ENCODE results near the gene IL1F10.

Gene IL1F10

DNA sequence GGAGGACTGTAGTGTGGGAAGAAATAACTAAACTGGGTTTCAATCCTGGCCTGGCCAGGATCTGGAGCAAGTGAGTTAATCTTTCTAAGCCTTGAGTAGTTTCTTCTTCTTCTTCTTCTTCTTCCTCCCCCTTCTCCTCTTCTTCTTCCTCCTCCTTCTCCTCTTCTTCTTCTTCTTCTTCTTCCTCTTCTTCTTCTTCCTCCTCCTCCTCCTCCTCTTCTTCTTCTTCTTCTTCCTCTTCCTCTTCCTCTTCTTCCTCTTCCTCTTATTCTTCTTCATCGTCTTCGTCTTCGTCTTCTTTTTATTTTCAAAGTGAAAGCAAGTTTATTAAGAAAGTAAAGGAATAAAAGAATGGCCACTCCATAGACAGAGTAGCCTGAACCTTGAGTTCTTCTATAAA lies 53.1 kb downstream of the IL1F10 start:
- H3K36me3 ChIP-seq (ENCODE audit: low read depth), result no peaks in the 10 kb centered on the region
- H3K9me3 ChIP-seq (ENCODE audit: severe bottlenecking), result no peaks in the 10 kb centered on the region
- peaks cover 16% of the 10 kb centered on the region for H3K4me1 ChIP-seq (ENCODE audit: insufficient read depth, poor library complexity, severe bottlenecking)
- no peak for DNase-seq (ENCODE audit: low spot score)
- ATAC-seq (ENCODE audit: low read depth), result no peak
- TF ChIP-seq, protein P1, sequence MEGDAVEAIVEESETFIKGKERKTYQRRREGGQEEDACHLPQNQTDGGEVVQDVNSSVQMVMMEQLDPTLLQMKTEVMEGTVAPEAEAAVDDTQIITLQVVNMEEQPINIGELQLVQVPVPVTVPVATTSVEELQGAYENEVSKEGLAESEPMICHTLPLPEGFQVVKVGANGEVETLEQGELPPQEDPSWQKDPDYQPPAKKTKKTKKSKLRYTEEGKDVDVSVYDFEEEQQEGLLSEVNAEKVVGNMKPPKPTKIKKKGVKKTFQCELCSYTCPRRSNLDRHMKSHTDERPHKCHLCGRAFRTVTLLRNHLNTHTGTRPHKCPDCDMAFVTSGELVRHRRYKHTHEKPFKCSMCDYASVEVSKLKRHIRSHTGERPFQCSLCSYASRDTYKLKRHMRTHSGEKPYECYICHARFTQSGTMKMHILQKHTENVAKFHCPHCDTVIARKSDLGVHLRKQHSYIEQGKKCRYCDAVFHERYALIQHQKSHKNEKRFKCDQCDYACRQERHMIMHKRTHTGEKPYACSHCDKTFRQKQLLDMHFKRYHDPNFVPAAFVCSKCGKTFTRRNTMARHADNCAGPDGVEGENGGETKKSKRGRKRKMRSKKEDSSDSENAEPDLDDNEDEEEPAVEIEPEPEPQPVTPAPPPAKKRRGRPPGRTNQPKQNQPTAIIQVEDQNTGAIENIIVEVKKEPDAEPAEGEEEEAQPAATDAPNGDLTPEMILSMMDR (IDR thresholded peaks at IDR 0.05; ENCODE audit: poor library complexity, severe bottlenecking), result no peak
- H3K27me3 ChIP-seq (ENCODE audit: insufficient read depth, poor library complexity, severe bottlenecking), result no peaks in the 10 kb centered on the region
- no peak overlapping the region for H3K27ac ChIP-seq (ENCODE audit: poor library complexity, severe bottlenecking)
- H3K4me3 ChIP-seq (ENCODE audit: severe bottlenecking), result no peak overlapping the region

GRCh38 chr2:113122364-113122763 lies 54.6 kb downstream of the IL1F10 start:
- TF ChIP-seq, protein P1 (IDR thresholded peaks at IDR 0.05; ENCODE audit: poor library complexity, severe bottlenecking), result no peak
- no peak for ATAC-seq (ENCODE audit: low read depth)
- H3K27ac ChIP-seq (ENCODE audit: poor library complexity, severe bottlenecking), result no peak overlapping the region

GRCh38 chr2:113123726-113124125 lies 56.0 kb downstream of the IL1F10 start:
- Histone ChIP-seq H3K27ac (ENCODE audit: poor library complexity, severe bottlenecking) (no peak overlapping the region), H3K9me3 (ENCODE audit: severe bottlenecking) (no peaks in the 10 kb centered on the region), H3K4me3 (ENCODE audit: severe bottlenecking) (no peak overlapping the region), H3K27me3 (ENCODE audit: insufficient read depth, poor library complexity, severe bottlenecking) (no peaks in the 10 kb centered on the region), H3K4me1 (ENCODE audit: insufficient read depth, poor library complexity, severe bottlenecking) (peaks cover 7% of the 10 kb centered on the region), H3K36me3 (ENCODE audit: low read depth) (no peaks in the 10 kb centered on the region)
- DNase-seq (ENCODE audit: low spot score) (no peak), ATAC-seq (ENCODE audit: low read depth) (no peak)
- TF ChIP-seq, protein P1 (IDR thresholded peaks at IDR 0.05; ENCODE audit: poor library complexity, severe bottlenecking), result no peak

More at GRCh38 chr2:113122364-113122763, 54.6 kb downstream of the IL1F10 start:
- no peaks in the 10 kb centered on the region for H3K9me3 ChIP-seq (ENCODE audit: severe bottlenecking)
- no peaks in the 10 kb centered on the region for H3K36me3 ChIP-seq (ENCODE audit: low read depth)
- H3K4me3 ChIP-seq (ENCODE audit: severe bottlenecking), result no peak overlapping the region
- peaks cover 12% of the 10 kb centered on the region for H3K4me1 ChIP-seq (ENCODE audit: insufficient read depth, poor library complexity, severe bottlenecking)
- DNase-seq (ENCODE audit: low spot score), result no peak
- no peaks in the 10 kb centered on the region for H3K27me3 ChIP-seq (ENCODE audit: insufficient read depth, poor library complexity, severe bottlenecking)

DNA sequence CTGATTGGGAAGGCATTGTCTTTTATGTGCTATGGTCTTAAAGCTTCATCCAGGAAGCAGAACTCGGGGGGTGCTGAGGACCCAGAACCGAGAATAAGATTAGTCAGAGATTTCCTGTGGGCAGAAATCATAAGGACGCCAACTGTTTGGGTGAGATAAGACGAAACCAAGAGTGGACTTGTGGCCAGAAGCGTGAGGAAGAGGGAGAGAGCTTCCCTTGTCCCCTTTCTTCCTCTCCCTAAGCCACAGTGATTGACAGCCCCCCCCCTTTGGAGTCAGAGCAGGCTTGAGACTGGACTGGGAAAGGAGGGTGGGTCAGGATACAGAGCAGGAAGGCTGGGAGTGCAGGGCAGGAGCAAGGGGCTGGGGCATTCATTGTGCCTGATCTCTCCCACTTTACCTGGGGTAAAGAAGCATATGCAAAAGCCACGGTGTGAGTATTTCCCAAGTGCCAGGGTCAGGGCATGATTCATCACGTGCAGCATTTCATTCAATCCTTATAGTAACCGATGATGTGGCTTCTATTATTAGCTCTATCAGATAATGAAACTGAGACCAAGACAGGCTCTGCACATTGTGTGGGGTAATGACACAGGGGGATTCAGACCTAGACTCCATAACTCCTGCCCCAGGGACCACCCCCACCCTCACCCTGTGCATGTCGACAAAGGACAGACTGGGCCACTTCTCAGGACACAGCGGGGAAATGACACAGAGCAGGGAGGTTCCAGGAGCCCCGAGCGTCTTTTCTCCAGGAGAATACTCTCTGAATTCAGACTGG lies 56.6 kb downstream of the IL1F10 start:
- Histone ChIP-seq H3K36me3 (ENCODE audit: low read depth) (no peaks in the 10 kb centered on the region), H3K27me3 (ENCODE audit: insufficient read depth, poor library complexity, severe bottlenecking) (no peaks in the 10 kb centered on the region), H3K4me3 (ENCODE audit: severe bottlenecking) (no peak overlapping the region), H3K4me1 (ENCODE audit: insufficient read depth, poor library complexity, severe bottlenecking) (peaks cover 7% of the 10 kb centered on the region), H3K27ac (ENCODE audit: poor library complexity, severe bottlenecking) (no peak overlapping the region), H3K9me3 (ENCODE audit: severe bottlenecking) (no peaks in the 10 kb centered on the region)
- ATAC-seq (ENCODE audit: low read depth), result peak; percentile 73
- DNase-seq (ENCODE audit: low spot score), result no peak
- TF ChIP-seq, protein P1 (IDR thresholded peaks at IDR 0.05; ENCODE audit: poor library complexity, severe bottlenecking), result no peak
